PC-9 (cell line): ENCODE data around the gene OSBPL3.

Source experiments
- EZH2 ChIP-seq: fragments of 200-600 bp; sonication (generic); IDR thresholded peaks from 2 replicates; pipeline ENCODE4 v1.8.0; 2017; ENCODE audit warnings: antibody characterized with exemption, low read depth
- TF ChIP-seq, protein P1 (sequence below): fragments of 200-600 bp; sonication (generic); conservative IDR thresholded peaks from 2 replicates; pipeline ENCODE4 v1.6.1; 2017; ENCODE audit warnings: mixed run types, antibody characterized with exemption, mild to moderate bottlenecking, moderate library complexity

DNA sequence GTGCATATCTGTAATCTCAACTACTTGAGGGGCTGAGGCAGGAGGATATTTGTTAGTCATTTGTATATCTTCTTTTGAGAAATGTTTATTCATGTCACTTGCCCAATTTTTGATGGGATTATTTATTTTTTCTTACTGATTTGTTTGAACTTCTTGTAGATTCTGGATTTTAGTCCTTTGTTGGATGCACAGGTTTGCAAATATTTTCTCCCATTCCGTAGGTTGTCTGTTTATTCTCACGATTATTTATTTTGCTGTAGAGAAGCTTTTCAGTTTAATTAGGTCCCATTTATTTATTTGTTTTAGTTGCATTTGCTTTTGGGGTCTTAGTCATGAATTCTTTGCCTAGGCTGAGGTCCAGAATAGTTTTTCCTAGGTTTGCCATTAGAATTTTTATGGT, 44.1 kb upstream of the OSBPL3 start:
- TF ChIP-seq, protein P1, sequence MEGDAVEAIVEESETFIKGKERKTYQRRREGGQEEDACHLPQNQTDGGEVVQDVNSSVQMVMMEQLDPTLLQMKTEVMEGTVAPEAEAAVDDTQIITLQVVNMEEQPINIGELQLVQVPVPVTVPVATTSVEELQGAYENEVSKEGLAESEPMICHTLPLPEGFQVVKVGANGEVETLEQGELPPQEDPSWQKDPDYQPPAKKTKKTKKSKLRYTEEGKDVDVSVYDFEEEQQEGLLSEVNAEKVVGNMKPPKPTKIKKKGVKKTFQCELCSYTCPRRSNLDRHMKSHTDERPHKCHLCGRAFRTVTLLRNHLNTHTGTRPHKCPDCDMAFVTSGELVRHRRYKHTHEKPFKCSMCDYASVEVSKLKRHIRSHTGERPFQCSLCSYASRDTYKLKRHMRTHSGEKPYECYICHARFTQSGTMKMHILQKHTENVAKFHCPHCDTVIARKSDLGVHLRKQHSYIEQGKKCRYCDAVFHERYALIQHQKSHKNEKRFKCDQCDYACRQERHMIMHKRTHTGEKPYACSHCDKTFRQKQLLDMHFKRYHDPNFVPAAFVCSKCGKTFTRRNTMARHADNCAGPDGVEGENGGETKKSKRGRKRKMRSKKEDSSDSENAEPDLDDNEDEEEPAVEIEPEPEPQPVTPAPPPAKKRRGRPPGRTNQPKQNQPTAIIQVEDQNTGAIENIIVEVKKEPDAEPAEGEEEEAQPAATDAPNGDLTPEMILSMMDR: no peak
- TF ChIP-seq EZH2: no peak
